ENCODE measurements around the gene RAB4B.
A peak's percentile ranks its signal among the peaks of the same experiment; 100 is the strongest.
"Not testable (repeated sequence)": the region's sequence is repeated elsewhere in the genome, so short reads cannot be mapped to it uniquely, and the experiment has no call there.

RAB4B gene

GRCh38 chr19:40822704-40823553, 44.9 kb downstream of the RAB4B start:
- DNase-seq (ENCODE audit: low read depth in 2 of 2) = not testable (repeated sequence)

- not testable (repeated sequence) for DNase-seq (ENCODE audit: low read depth in 2 of 2)
Observed at GRCh38 chr19:40824916-40825315, 46.9 kb downstream of the RAB4B start.

- DNase-seq (ENCODE audit: low read depth in 2 of 2) = not testable (repeated sequence)
Observed at GRCh38 chr19:40825460-40826095, 47.5 kb downstream of the RAB4B start.

GRCh38 chr19:40826312-40826698, 48.3 kb downstream of the RAB4B start:
- not testable (repeated sequence) for DNase-seq (ENCODE audit: low read depth in 2 of 2)

GRCh38 chr19:40826699-40827385, 48.8 kb downstream of the RAB4B start:
- peak; percentile 39 to 46 for DNase-seq (ENCODE audit: low read depth in 2 of 2)

GRCh38 chr19:40827386-40828247, 49.6 kb downstream of the RAB4B start:
- DNase-seq (ENCODE audit: low read depth in 2 of 2) = no peak

GRCh38 chr19:40829205-40829604, 51.2 kb downstream of the RAB4B start:
- no peak for DNase-seq (ENCODE audit: low read depth in 2 of 2)

- DNase-seq (ENCODE audit: low read depth in 2 of 2) = not testable (repeated sequence)
Observed at GRCh38 chr19:40830741-40831140, 52.7 kb downstream of the RAB4B start.

- DNase-seq (ENCODE audit: low read depth in 2 of 2) = no peak
Observed at GRCh38 chr19:40831502-40832430, 53.7 kb downstream of the RAB4B start.

GRCh38 chr19:40832431-40832790, 54.4 kb downstream of the RAB4B start:
- not testable (repeated sequence) for DNase-seq (ENCODE audit: low read depth in 2 of 2)

- not testable (repeated sequence) for DNase-seq (ENCODE audit: low read depth in 2 of 2)
Observed at GRCh38 chr19:40833728-40834533, 55.9 kb downstream of the RAB4B start.

GRCh38 chr19:40836754-40837429, 58.8 kb downstream of the RAB4B start:
- DNase-seq (ENCODE audit: low read depth in 2 of 2) = no peak

GRCh38 chr19:40838477-40838876, 60.4 kb downstream of the RAB4B start:
- not testable (repeated sequence) for DNase-seq (ENCODE audit: low read depth in 2 of 2)

- DNase-seq (ENCODE audit: low read depth in 2 of 2) = not testable (repeated sequence)
Observed at GRCh38 chr19:40842012-40842411, 64.0 kb downstream of the RAB4B start.

GRCh38 chr19:40842997-40843652, 65.1 kb downstream of the RAB4B start:
- DNase-seq (ENCODE audit: low read depth in 2 of 2) = not testable (repeated sequence)

- peak; percentile 59 to 65 for DNase-seq (ENCODE audit: low read depth in 2 of 2)
Observed at GRCh38 chr19:40843653-40844052, 65.6 kb downstream of the RAB4B start.
